ENCODE data around the gene VPS9D1.
"Not testable (repeated sequence)": the region's sequence is repeated elsewhere in the genome, so short reads cannot be mapped to it uniquely, and the experiment has no call there.

Gene VPS9D1

GRCh38 chr16:89669755-89670154, 50.9 kb downstream of the VPS9D1 start:
- Histone ChIP-seq H3K27me3 (ENCODE audit: control insufficient read depth, insufficient read depth, low read length) (no peaks in the 10 kb centered on the region), H3K9ac (ENCODE audit: low read length) (no peak overlapping the region), H3K4me3 (ENCODE audit: low read depth, low read length) (no peak overlapping the region), H3K36me3 (ENCODE audit: control insufficient read depth, insufficient read depth, low read length) (peaks cover 4% of the 10 kb centered on the region; the same call in 1 of the 2 replicates), H3K9me3 (ENCODE audit: control insufficient read depth, insufficient read depth, low read depth, low read length) (peaks cover 25% of the 10 kb centered on the region), H3K27ac (ENCODE audit: low read depth, low read length) (no peak overlapping the region), H3K4me1 (ENCODE audit: control insufficient read depth, insufficient read depth, low read length) (no peaks in the 10 kb centered on the region)

DNA sequence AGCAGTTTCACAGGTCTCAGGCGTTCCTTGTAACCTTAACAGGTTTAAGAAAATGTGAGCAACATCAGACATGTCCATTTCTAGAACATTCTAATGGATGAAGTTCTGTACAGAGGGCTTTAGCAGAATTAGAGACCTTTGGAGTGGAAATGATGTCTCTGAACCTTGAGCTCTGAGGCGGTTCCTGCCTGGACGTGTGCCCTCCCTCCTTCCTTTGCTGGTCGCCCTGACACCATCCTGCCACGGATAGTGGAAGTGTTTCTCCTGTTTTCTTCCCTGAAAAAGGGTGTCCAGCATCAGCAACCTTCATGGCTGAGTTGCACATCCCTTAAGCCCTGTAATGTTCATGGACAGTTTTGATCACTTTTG, 51.9 kb downstream of the VPS9D1 start:
- peaks cover 25% of the 10 kb centered on the region for H3K9me3 ChIP-seq (ENCODE audit: control insufficient read depth, insufficient read depth, low read depth, low read length)
- H3K9ac ChIP-seq (ENCODE audit: low read length), result no peak overlapping the region
- peaks cover 11% of the 10 kb centered on the region for H3K36me3 ChIP-seq (ENCODE audit: control insufficient read depth, insufficient read depth, low read length)
- H3K27me3 ChIP-seq (ENCODE audit: control insufficient read depth, insufficient read depth, low read length), result no peaks in the 10 kb centered on the region
- no peak overlapping the region for H3K27ac ChIP-seq (ENCODE audit: low read depth, low read length)
- H3K4me3 ChIP-seq (ENCODE audit: low read depth, low read length), result no peak overlapping the region
- H3K4me1 ChIP-seq (ENCODE audit: control insufficient read depth, insufficient read depth, low read length), result no peaks in the 10 kb centered on the region

DNA sequence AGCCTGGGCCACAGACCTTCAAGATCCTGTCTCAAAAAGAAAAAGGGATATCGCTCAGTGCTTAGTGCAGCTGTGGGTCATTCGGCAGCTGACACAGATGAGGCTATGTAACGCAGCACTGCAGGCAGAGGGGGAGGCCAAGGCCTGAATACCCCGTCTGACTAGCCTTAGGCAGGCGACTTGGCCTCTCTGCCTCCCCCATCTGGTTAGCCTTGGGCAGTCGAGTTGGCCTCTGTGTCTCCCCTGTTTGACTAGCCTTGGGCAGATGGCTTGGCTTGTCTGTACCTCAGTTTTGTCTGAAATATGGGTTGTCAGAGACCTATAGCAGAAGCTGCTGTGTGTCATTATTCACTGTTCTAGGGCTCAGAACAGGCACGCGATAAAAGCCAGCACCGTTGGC, 53.1 kb downstream of the VPS9D1 start:
- Histone ChIP-seq H3K4me1 (ENCODE audit: control insufficient read depth, insufficient read depth, low read length) (no peaks in the 10 kb centered on the region), H3K9me3 (ENCODE audit: control insufficient read depth, insufficient read depth, low read depth, low read length) (peaks cover 21% of the 10 kb centered on the region), H3K9ac (ENCODE audit: low read length) (no peak overlapping the region), H3K4me3 (ENCODE audit: low read depth, low read length) (no peak overlapping the region), H3K36me3 (ENCODE audit: control insufficient read depth, insufficient read depth, low read length) (peaks cover 16% of the 10 kb centered on the region), H3K27me3 (ENCODE audit: control insufficient read depth, insufficient read depth, low read length) (no peaks in the 10 kb centered on the region), H3K27ac (ENCODE audit: low read depth, low read length) (no peak overlapping the region)

DNA sequence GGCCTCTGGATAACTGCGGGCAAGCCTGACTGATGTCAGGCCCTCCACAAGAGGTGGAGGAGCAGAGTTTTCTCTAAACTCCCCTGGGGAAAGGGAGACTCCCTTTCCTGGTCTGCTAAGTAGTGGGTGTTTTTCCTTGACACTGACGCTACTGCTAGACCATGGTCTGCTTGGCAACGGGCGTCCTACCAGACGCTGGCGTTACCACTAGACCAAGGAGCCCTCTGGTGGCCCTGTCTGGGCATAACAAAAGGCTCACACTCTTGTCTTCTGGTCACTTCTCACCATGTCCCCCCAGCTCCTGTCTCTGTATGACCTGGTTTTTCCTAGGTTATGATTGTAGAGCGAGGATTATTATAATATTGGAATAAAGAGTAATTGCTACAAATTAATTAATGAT, 53.7 kb downstream of the VPS9D1 start:
- peaks cover 18% of the 10 kb centered on the region for H3K36me3 ChIP-seq (ENCODE audit: control insufficient read depth, insufficient read depth, low read length)
- not testable (repeated sequence) for H3K4me1 ChIP-seq (ENCODE audit: control insufficient read depth, insufficient read depth, low read length); H3K9ac ChIP-seq (ENCODE audit: low read length); H3K4me3 ChIP-seq (ENCODE audit: low read depth, low read length); H3K27me3 ChIP-seq (ENCODE audit: control insufficient read depth, insufficient read depth, low read length); H3K27ac ChIP-seq (ENCODE audit: low read depth, low read length)
- peaks cover 16% of the 10 kb centered on the region for H3K9me3 ChIP-seq (ENCODE audit: control insufficient read depth, insufficient read depth, low read depth, low read length)

- not testable (repeated sequence) for H3K27me3 ChIP-seq (ENCODE audit: control insufficient read depth, insufficient read depth, low read length)
Observed at GRCh38 chr16:89664238-89664637, 56.5 kb downstream of the VPS9D1 start.

GRCh38 chr16:89661215-89661614, 59.5 kb downstream of the VPS9D1 start:
- H3K27me3 ChIP-seq (ENCODE audit: control insufficient read depth, insufficient read depth, low read length), result no peaks in the 10 kb centered on the region
- H3K9me3 ChIP-seq (ENCODE audit: control insufficient read depth, insufficient read depth, low read depth, low read length), result peaks cover 11% of the 10 kb centered on the region; the same call in 1 of the 2 replicates
- no peak overlapping the region for H3K27ac ChIP-seq (ENCODE audit: low read depth, low read length)
- peaks cover 12% of the 10 kb centered on the region for H3K4me1 ChIP-seq (ENCODE audit: control insufficient read depth, insufficient read depth, low read length)
- no peak overlapping the region for H3K9ac ChIP-seq (ENCODE audit: low read length)
- no peak overlapping the region for H3K4me3 ChIP-seq (ENCODE audit: low read depth, low read length)
- peaks cover 43% of the 10 kb centered on the region for H3K36me3 ChIP-seq (ENCODE audit: control insufficient read depth, insufficient read depth, low read length)

More at GRCh38 chr16:89664238-89664637, 56.5 kb downstream of the VPS9D1 start:
- peaks cover 16% of the 10 kb centered on the region for H3K9me3 ChIP-seq (ENCODE audit: control insufficient read depth, insufficient read depth, low read depth, low read length)
- H3K9ac ChIP-seq (ENCODE audit: low read length); H3K4me3 ChIP-seq (ENCODE audit: low read depth, low read length); H3K4me1 ChIP-seq (ENCODE audit: control insufficient read depth, insufficient read depth, low read length); H3K27ac ChIP-seq (ENCODE audit: low read depth, low read length): not testable (repeated sequence)
- H3K36me3 ChIP-seq (ENCODE audit: control insufficient read depth, insufficient read depth, low read length), result peaks cover 43% of the 10 kb centered on the region

DNA sequence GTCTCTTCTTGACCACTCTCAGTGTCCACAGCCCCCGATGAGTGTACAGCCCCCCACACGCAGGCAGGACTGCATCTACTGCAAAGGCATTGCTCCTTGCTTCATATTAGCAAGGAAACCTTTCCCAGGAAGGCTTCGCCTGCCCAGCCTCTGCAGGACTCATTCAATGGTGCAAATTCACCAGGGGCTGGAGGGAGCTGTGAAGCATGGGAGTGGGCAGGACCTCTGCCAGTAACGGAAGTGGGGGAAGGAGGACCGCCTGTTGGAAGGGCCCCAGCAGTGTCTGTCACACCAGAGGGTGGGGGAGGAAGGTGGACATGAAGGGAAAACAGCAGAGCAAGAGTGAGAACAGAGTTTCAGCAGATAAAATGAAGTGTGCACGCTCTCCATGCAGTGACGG, 60.6 kb downstream of the VPS9D1 start:
- Histone ChIP-seq H3K9ac (ENCODE audit: low read length) (no peak overlapping the region), H3K4me3 (ENCODE audit: low read depth, low read length) (no peak overlapping the region), H3K4me1 (ENCODE audit: control insufficient read depth, insufficient read depth, low read length) (peaks cover 12% of the 10 kb centered on the region), H3K27me3 (ENCODE audit: control insufficient read depth, insufficient read depth, low read length) (no peaks in the 10 kb centered on the region), H3K9me3 (ENCODE audit: control insufficient read depth, insufficient read depth, low read depth, low read length) (0 out of 2 replicates have a peak, but pooled peaks cover 3% of the 10 kb centered on the region), H3K27ac (ENCODE audit: low read depth, low read length) (no peak overlapping the region), H3K36me3 (ENCODE audit: control insufficient read depth, insufficient read depth, low read length) (peaks cover 44% of the 10 kb centered on the region)

DNA sequence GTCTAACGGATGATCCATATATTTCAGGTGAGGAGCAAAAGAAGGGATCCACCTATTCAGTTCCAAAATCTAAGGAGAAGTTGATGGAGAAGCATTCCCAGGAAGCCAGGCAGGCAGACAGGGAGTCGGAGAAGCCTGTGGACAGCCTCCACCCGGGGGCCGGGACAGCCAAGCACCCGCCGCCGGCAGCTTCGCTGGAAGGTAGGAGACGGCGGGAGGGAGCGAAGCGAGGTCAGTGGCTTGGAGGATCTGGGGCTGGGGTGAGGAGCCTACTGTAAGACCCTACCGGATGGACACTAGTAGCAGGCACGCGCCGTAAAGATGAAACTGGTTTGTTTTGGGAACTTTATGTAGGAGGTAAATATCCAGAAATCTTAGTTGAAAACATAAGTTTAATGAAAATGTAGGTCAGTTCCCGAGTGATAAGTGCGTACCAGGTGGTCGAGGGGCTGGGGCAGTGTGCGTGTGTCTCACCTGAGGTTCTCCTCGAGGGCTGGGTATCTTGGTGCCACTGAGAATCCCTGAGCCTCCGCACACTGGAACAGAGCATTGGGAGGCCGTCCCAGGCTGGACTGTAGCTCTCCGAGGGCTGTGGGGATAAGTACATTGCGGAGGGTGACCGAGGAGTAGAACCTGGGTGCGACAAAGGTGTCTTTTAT, 62.3 kb downstream of the VPS9D1 start:
- Histone ChIP-seq H3K4me3 (ENCODE audit: low read depth, low read length) (peak overlapping the region; percentile 100), H3K27ac (ENCODE audit: low read depth, low read length) (peak overlapping the region; percentile 70; the same call in 1 of the 2 replicates), H3K9ac (ENCODE audit: low read length) (peak overlapping the region; percentile 94), H3K27me3 (ENCODE audit: control insufficient read depth, insufficient read depth, low read length) (no peaks in the 10 kb centered on the region), H3K36me3 (ENCODE audit: control insufficient read depth, insufficient read depth, low read length) (peaks cover 41% of the 10 kb centered on the region), H3K4me1 (ENCODE audit: control insufficient read depth, insufficient read depth, low read length) (peaks cover 12% of the 10 kb centered on the region), H3K9me3 (ENCODE audit: control insufficient read depth, insufficient read depth, low read depth, low read length) (no peaks in the 10 kb centered on the region)

- Histone ChIP-seq H3K9me3 (ENCODE audit: control insufficient read depth, insufficient read depth, low read depth, low read length) (no peaks in the 10 kb centered on the region), H3K27ac (ENCODE audit: low read depth, low read length) (peak within 1 kb of the TSS; percentile 70; the same call in 1 of the 2 replicates), H3K27me3 (ENCODE audit: control insufficient read depth, insufficient read depth, low read length) (no peaks in the 10 kb centered on the region), H3K36me3 (ENCODE audit: control insufficient read depth, insufficient read depth, low read length) (peaks cover 41% of the 10 kb centered on the region), H3K4me3 (ENCODE audit: low read depth, low read length) (peak within 1 kb of the TSS; percentile 100), H3K9ac (ENCODE audit: low read length) (peak within 1 kb of the TSS; percentile 94), H3K4me1 (ENCODE audit: control insufficient read depth, insufficient read depth, low read length) (peaks cover 12% of the 10 kb centered on the region)
Observed at GRCh38 chr16:89657442-89658220, 63.1 kb downstream of the VPS9D1 start, which contains the start of the genes CHMP1A and SPATA33. CHMP1A (minus strand) TSS chr16:89657708; CDS start chr16:89657588, 120 bp downstream. SPATA33 (plus strand) TSS chr16:89657836; CDS start chr16:89657912, 76 bp downstream.

Data from HUES6 (cell line).